NK-92 treated with Interleukin-12 subunit alpha and Interleukin-12 subunit beta, amount 100 ng/mL, for 24 hours (cell line): ENCODE measurements around the gene CCDC40.

Experiments used
- DNase-seq: peaks from one replicate; lab custom pipeline; 2025; lab: John Stamatoyannopoulos, UW

CCDC40 gene

GRCh38 chr17:80114758-80115157 lies 78.3 kb downstream of the CCDC40 start:
- no peak for DNase-seq

DNA sequence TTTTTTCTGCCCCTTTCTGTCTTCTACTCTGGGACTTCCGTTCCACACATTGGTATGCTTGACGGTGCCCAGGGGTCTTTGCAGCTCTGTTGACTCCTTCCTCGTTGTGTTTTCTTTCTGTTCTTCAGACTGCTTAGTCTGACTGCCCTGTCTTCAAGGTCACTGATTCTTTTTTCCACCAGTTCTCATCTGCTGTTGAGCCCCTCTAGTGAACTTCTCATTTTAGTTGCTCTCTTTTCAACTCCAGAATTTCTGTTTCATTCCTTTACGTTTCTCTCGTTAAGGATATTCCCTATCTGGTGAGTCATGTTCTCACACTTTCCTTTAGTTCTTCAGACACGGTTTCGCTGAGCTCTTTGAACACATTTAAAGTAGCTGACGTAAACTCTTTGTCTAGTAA lies 78.7 kb downstream of the CCDC40 start:
- no peak for DNase-seq

DNA sequence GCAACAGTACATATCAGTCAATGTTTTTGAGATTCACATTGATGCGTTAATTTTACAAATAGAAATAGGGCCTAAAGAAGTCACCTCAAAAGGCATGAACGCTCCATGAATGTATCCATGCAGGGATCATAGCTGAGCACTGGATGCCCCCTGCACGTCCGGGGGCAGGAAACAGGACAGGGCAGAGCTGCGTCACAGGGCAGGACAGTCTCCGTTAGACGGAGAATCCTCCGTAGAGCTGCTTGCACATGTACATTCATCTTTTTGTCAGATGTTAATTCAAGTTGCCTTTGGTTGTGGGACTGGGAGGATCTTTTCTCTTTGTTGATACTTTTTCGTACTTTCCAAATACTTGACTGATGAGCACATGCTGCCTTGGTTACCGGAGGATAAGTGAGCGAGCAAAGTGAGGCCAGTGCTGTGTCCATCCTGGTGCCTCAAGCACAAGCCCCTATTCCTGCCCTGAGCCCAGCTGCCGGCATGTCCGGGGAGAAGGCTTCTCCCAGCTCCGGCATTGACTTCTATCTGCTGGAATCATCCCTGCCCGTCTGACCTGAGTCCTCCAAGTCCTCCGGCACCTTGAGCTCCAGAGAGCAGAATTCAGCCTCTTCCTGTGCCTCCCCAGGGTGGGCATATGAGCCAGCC lies 80.0 kb downstream of the CCDC40 start:
- DNase-seq, result no peak

GRCh38 chr17:80116921-80117380 lies 80.5 kb downstream of the CCDC40 start:
- no peak for DNase-seq

GRCh38 chr17:80117491-80118401 lies 81.3 kb downstream of the CCDC40 start:
- no peak for DNase-seq

- no peak for DNase-seq
Measured at GRCh38 chr17:80118601-80119270, 82.3 kb downstream of the CCDC40 start.

DNA sequence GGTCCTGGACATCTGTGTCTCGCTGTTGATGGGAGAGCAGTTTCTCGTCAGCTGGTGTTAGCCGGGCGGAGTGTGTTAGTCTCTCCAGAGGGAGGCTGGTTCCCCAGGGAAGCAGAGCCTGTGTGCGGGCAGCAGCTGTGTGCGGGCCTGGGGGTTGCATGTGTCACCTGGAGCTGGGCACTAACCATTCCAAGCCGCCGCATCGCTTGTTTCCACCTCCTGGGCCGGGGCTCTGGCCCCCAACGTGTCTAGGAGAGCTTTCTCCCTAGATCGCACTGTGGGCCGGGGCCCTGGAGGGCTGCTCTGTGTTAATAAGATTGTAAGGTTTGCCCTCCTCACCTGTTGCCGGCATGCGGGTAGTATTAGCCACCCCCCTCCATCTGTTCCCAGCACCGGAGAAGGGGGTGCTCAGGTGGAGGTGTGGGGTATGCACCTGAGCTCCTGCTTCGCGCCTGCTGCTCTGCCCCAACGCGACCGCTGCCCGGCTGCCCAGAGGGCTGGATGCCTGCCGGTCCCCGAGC lies 82.9 kb downstream of the CCDC40 start:
- DNase-seq, result no peak

DNA sequence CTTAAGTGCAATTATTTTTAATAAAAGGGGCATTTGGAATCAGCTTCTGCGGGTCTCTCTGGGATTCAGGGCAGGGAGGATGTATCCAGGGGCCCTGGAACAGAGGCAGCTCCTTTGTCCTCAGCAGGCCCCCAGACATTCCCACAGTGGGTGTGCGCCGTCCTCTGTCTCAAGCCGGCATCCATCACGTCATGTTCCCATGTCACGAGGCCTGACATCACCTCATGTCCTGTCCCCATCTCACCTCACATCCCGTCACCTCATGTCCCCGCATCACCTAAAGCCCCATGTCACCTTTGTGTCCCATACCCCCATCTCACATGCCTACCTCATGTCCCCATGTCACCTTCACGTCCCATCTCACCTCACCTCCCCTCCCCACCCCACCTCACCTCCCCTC lies 83.4 kb downstream of the CCDC40 start:
- no peak for DNase-seq

DNA sequence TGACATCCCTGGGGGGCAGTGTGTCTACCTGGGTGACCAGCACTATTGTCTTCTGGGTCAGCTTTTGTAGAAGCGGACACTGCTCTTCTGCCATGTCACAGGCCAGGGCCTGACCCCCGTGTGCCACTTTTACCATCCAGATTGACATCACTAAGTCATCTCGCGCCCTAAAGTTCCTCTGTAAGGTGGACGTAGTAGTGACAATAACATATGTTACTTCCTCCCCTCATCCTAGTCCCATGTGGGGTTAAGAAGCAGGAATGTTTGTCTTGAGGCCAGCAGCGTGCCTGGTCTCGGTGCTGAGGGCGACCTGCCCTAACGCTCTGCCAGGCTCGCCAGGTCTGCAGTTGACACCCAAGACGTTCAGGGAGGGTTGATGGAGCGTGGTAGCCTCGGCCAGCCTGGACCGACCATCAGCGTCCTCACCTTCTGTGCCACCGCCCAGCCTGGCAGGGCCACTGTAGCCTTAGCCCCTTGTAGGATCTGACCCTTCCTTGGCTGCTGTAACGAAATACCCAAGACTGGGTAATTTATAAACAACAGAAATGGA lies 85.7 kb downstream of the CCDC40 start:
- no peak for DNase-seq

DNA sequence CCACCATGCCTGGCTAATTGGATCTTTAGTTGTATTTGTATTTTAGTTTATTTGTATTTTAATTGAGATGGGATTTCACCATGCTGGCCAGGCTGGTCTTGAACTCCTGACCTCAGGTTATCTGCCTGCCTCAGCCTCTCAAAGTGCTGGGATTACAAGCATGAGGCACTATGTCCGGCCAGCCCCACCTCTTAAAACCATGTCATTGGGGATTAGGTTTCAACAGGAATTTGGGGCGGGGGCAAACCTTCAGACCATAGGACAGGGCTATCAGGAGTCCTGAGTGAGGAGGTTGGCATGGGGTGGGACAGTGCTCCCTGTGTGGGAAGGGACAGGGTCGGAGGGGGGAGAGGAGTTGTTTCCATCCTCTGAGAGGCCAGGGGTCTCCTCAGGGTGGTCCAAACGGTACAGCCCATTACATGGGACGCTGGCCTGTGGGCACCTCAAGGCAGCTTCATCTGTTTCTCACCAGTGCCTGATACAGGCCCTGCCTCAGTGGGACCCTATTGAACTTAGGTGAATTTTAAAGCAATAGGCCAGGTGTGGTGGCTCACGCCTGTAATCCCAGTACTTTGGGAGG lies 86.6 kb downstream of the CCDC40 start:
- DNase-seq, result no peak

- DNase-seq, result peak; percentile 59
Measured at GRCh38 chr17:80123791-80124190, 87.3 kb downstream of the CCDC40 start.

GRCh38 chr17:80124351-80124981 lies 88.0 kb downstream of the CCDC40 start:
- no peak for DNase-seq

DNA sequence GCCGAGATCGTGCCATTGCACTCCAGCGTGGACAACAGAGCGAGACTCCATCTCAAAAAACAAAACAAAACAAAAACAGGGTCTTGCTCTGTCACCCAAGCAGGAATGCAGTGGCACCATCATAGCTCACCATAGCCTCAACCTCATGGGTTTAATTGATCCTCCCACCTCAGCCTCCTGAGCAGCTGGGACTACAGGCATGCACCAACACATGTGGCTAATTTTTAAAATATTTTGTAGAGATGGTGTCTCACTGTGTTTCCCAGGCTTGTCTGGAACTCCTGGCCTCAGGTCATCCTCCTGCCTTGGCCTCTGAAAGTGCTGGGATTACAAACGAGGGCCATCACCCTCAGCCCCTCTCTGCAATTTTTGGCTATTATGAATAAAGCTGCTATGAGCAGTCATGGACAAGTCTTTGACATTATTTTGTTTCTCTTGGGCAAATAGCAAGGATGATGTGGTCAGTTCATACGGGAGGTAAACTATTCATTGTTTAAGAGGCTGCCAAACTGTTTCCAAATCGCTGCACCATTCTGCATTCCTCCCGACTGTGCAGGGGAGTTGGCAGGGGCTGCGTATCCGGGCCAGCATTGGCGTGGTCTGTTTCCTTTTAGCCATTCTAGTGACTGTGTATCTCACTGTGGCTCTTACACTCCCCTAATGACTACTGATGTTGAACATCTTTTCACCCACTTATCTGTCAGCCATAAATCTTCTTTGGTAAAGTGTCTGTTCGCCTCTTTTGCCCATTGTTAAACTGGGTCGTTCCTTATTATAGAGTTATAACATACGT lies 89.4 kb downstream of the CCDC40 start:
- DNase-seq, result no peak

- DNase-seq, result no peak
Measured at GRCh38 chr17:80126449-80126715, 89.9 kb downstream of the CCDC40 start.

GRCh38 chr17:80129006-80129565 lies 92.6 kb downstream of the CCDC40 start:
- DNase-seq, result no peak

DNA sequence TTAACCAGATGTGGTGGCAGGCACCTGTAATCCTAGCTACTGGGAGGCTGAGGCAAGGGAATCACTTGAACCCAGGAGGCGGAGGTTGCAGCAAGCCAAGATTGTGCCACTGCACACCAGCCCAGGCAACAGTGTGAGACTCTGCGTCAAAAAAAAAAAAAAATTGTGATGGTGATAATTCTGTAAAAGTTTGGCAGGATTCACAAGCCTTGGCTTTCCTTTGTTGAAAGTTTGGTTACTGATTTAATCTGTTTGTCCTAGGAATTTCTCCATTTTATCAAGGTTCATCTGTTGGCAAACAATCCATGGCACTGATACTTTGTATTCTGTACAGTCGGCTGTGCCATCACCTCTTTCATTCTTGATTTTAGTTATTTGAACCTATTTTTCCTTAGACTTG lies 94.5 kb downstream of the CCDC40 start:
- no peak for DNase-seq

GRCh38 chr17:80132906-80133625 lies 96.6 kb downstream of the CCDC40 start:
- DNase-seq, result no peak

GRCh38 chr17:80133626-80133970 lies 97.2 kb downstream of the CCDC40 start:
- DNase-seq, result no peak

DNA sequence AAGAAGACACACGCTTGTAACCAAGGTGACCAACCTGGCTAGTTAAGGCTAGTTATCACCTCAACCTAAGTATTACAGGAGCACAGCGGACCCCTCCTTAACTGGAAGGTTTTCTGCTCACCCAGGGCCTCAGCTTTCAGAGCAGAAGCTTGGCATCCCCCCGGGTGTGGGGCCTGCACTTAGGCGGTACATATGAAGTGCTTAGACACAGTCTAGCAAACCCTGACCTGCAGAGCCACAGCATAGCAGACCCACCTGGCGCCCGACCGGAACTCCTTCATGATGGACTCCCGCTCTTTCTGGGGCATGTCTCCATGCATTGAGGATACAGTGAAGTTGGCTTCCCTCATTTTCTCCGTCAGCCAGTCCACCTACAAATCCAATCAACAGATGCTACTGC lies 100.7 kb downstream of the CCDC40 start:
- DNase-seq, result no peak

DNA sequence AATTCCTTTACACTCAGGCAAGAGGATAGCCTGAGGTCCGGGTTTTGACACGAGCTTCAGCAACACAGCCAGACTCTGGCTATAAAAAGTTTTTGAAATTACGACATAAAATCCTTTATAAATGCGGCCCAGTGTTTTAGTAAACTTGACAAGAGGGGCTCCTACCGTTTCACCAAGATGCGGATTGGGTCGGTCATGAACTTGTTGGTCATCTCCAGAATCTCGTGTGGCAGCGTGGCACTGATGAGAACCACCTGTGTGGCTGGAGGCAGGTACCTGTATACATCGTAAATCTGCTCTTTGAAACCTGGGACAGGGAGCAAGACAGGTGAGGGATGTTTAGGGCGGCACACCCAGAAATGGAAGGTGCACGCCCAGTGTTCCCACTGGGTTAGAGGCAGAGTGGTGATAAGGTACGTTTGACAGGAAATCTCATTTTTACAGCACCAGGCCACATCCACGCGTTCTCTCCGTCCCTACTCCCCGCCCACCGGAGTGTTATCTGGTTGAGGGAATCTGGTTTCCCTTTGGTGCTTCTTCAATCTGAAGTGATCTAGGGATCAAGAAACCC lies 102.5 kb downstream of the CCDC40 start:
- no peak for DNase-seq
